Measurements from ENCODE around the gene HNF1B.

Gene HNF1B

GRCh38 chr17:37735165-37735564 is 9.7 kb downstream of the HNF1B start:
- Histone ChIP-seq H3K27me3 (ENCODE audit: insufficient read depth, low read depth) (peaks cover 6% of the 10 kb centered on the region; the same call in 1 of the 2 replicates), H3K4me1 (ENCODE audit: low read depth, poor library complexity, severe bottlenecking) (no peaks in the 10 kb centered on the region), H3K9ac (no peak overlapping the region)

GRCh38 chr17:37732316-37732715 is 12.5 kb downstream of the HNF1B start:
- no peaks in the 10 kb centered on the region for H3K4me1 ChIP-seq (ENCODE audit: low read depth, poor library complexity, severe bottlenecking)
- no peaks in the 10 kb centered on the region for H3K36me3 ChIP-seq (ENCODE audit: insufficient read depth)
- H3K27me3 ChIP-seq (ENCODE audit: insufficient read depth, low read depth) = no peaks in the 10 kb centered on the region
- H2AFZ ChIP-seq (ENCODE audit: low read depth) = no peak overlapping the region
- no peak overlapping the region for H3K27ac ChIP-seq
- H3K4me2 ChIP-seq = no peak overlapping the region
- no peak overlapping the region for H3K4me3 ChIP-seq (IDR thresholded peaks at IDR 0.05; ENCODE audit: insufficient read depth, low read depth, low read length)
- no peak for TF ChIP-seq CTCF (conservative IDR thresholded peaks at IDR 0.05; ENCODE audit: low read depth, low read length)
- H3K79me2 ChIP-seq (ENCODE audit: insufficient read depth, low read depth) = no peaks in the 10 kb centered on the region
- no peak overlapping the region for H3K9ac ChIP-seq
- no peaks in the 10 kb centered on the region for H4K20me1 ChIP-seq (ENCODE audit: insufficient read depth)

More at GRCh38 chr17:37735165-37735564, 9.7 kb downstream of the HNF1B start:
- Histone ChIP-seq H3K79me2 (ENCODE audit: insufficient read depth, low read depth) (no peaks in the 10 kb centered on the region), H3K36me3 (ENCODE audit: insufficient read depth) (no peaks in the 10 kb centered on the region), H2AFZ (ENCODE audit: low read depth) (no peak overlapping the region), H3K4me2 (no peak overlapping the region), H4K20me1 (ENCODE audit: insufficient read depth) (no peaks in the 10 kb centered on the region), H3K27ac (no peak overlapping the region), H3K4me3 (IDR thresholded peaks at IDR 0.05; ENCODE audit: insufficient read depth, low read depth, low read length) (no peak overlapping the region)
- no peak for TF ChIP-seq CTCF (conservative IDR thresholded peaks at IDR 0.05; ENCODE audit: low read depth, low read length)

GRCh38 chr17:37731056-37731455 is 13.8 kb downstream of the HNF1B start:
- no peak overlapping the region for H3K9ac ChIP-seq
- no peaks in the 10 kb centered on the region for H4K20me1 ChIP-seq (ENCODE audit: insufficient read depth)
- no peak overlapping the region for H2AFZ ChIP-seq (ENCODE audit: low read depth)
- H3K4me1 ChIP-seq (ENCODE audit: low read depth, poor library complexity, severe bottlenecking) = no peaks in the 10 kb centered on the region
- no peaks in the 10 kb centered on the region for H3K79me2 ChIP-seq (ENCODE audit: insufficient read depth, low read depth)
- H3K4me3 ChIP-seq (IDR thresholded peaks at IDR 0.05; ENCODE audit: insufficient read depth, low read depth, low read length) = no peak overlapping the region
- no peaks in the 10 kb centered on the region for H3K36me3 ChIP-seq (ENCODE audit: insufficient read depth)
- H3K4me2 ChIP-seq = no peak overlapping the region
- no peaks in the 10 kb centered on the region for H3K27me3 ChIP-seq (ENCODE audit: insufficient read depth, low read depth)
- TF ChIP-seq CTCF (conservative IDR thresholded peaks at IDR 0.05; ENCODE audit: low read depth, low read length) = no peak
- no peak overlapping the region for H3K27ac ChIP-seq

- Histone ChIP-seq H3K4me1 (ENCODE audit: low read depth, poor library complexity, severe bottlenecking) (no peaks in the 10 kb centered on the region), H3K79me2 (ENCODE audit: insufficient read depth, low read depth) (no peaks in the 10 kb centered on the region), H3K4me2 (no peak overlapping the region), H2AFZ (ENCODE audit: low read depth) (no peak overlapping the region), H3K27ac (no peak overlapping the region), H3K4me3 (IDR thresholded peaks at IDR 0.05; ENCODE audit: insufficient read depth, low read depth, low read length) (no peak overlapping the region), H3K9ac (no peak overlapping the region), H4K20me1 (ENCODE audit: insufficient read depth) (no peaks in the 10 kb centered on the region), H3K27me3 (ENCODE audit: insufficient read depth, low read depth) (no peaks in the 10 kb centered on the region), H3K36me3 (ENCODE audit: insufficient read depth) (no peaks in the 10 kb centered on the region)
- no peak for TF ChIP-seq CTCF (conservative IDR thresholded peaks at IDR 0.05; ENCODE audit: low read depth, low read length)
Measured at GRCh38 chr17:37729905-37730304, 15.0 kb downstream of the HNF1B start.
